ENCODE results near the gene TEC.

Gene TEC

GRCh38 chr4:48308901-48309300 lies 39.3 kb upstream of the TEC start:
- Histone ChIP-seq H2AFZ (ENCODE audit: low read depth) (no peak overlapping the region), H4K20me1 (ENCODE audit: insufficient read depth) (no peaks in the 10 kb centered on the region), H3K9ac (no peak overlapping the region), H3K36me3 (ENCODE audit: insufficient read depth) (no peaks in the 10 kb centered on the region), H3K4me1 (ENCODE audit: low read depth, poor library complexity, severe bottlenecking) (no peaks in the 10 kb centered on the region), H3K27me3 (ENCODE audit: insufficient read depth, low read depth) (no peaks in the 10 kb centered on the region), H3K27ac (no peak overlapping the region), H3K79me2 (ENCODE audit: insufficient read depth, low read depth) (no peaks in the 10 kb centered on the region), H3K4me3 (IDR thresholded peaks at IDR 0.05; ENCODE audit: insufficient read depth, low read depth, low read length) (no peak overlapping the region), H3K4me2 (no peak overlapping the region)
- TF ChIP-seq CTCF (conservative IDR thresholded peaks at IDR 0.05; ENCODE audit: low read depth, low read length): no peak

GRCh38 chr4:48307528-48307927 lies 37.9 kb upstream of the TEC start:
- Histone ChIP-seq H4K20me1 (ENCODE audit: insufficient read depth) (no peaks in the 10 kb centered on the region), H3K9ac (no peak overlapping the region), H3K79me2 (ENCODE audit: insufficient read depth, low read depth) (no peaks in the 10 kb centered on the region), H3K36me3 (ENCODE audit: insufficient read depth) (no peaks in the 10 kb centered on the region), H2AFZ (ENCODE audit: low read depth) (no peak overlapping the region), H3K27ac (no peak overlapping the region), H3K4me1 (ENCODE audit: low read depth, poor library complexity, severe bottlenecking) (no peaks in the 10 kb centered on the region), H3K4me2 (no peak overlapping the region), H3K4me3 (IDR thresholded peaks at IDR 0.05; ENCODE audit: insufficient read depth, low read depth, low read length) (no peak overlapping the region), H3K27me3 (ENCODE audit: insufficient read depth, low read depth) (no peaks in the 10 kb centered on the region)
- TF ChIP-seq CTCF (conservative IDR thresholded peaks at IDR 0.05; ENCODE audit: low read depth, low read length): no peak

GRCh38 chr4:48305508-48305907 lies 35.9 kb upstream of the TEC start:
- H3K27ac ChIP-seq: no peak overlapping the region
- no peaks in the 10 kb centered on the region for H3K79me2 ChIP-seq (ENCODE audit: insufficient read depth, low read depth)
- H3K27me3 ChIP-seq (ENCODE audit: insufficient read depth, low read depth): no peaks in the 10 kb centered on the region
- H3K36me3 ChIP-seq (ENCODE audit: insufficient read depth): no peaks in the 10 kb centered on the region
- H4K20me1 ChIP-seq (ENCODE audit: insufficient read depth): no peaks in the 10 kb centered on the region
- H3K4me1 ChIP-seq (ENCODE audit: low read depth, poor library complexity, severe bottlenecking): no peaks in the 10 kb centered on the region
- H3K9ac ChIP-seq: no peak overlapping the region
- no peak overlapping the region for H2AFZ ChIP-seq (ENCODE audit: low read depth)
- H3K4me3 ChIP-seq (IDR thresholded peaks at IDR 0.05; ENCODE audit: insufficient read depth, low read depth, low read length): no peak overlapping the region
- no peak overlapping the region for H3K4me2 ChIP-seq
- TF ChIP-seq CTCF (conservative IDR thresholded peaks at IDR 0.05; ENCODE audit: low read depth, low read length): no peak

- no peak overlapping the region for H2AFZ ChIP-seq (ENCODE audit: low read depth)
- H3K27me3 ChIP-seq (ENCODE audit: insufficient read depth, low read depth): no peaks in the 10 kb centered on the region
- H3K27ac ChIP-seq: no peak overlapping the region
- no peaks in the 10 kb centered on the region for H3K36me3 ChIP-seq (ENCODE audit: insufficient read depth)
- no peak overlapping the region for H3K4me2 ChIP-seq
- H3K4me3 ChIP-seq (IDR thresholded peaks at IDR 0.05; ENCODE audit: insufficient read depth, low read depth, low read length): no peak overlapping the region
- H4K20me1 ChIP-seq (ENCODE audit: insufficient read depth): no peaks in the 10 kb centered on the region
- no peak for TF ChIP-seq CTCF (conservative IDR thresholded peaks at IDR 0.05; ENCODE audit: low read depth, low read length)
- no peaks in the 10 kb centered on the region for H3K79me2 ChIP-seq (ENCODE audit: insufficient read depth, low read depth)
- H3K4me1 ChIP-seq (ENCODE audit: low read depth, poor library complexity, severe bottlenecking): peaks cover 22% of the 10 kb centered on the region
- H3K9ac ChIP-seq: no peak overlapping the region
These were observed 30.4 kb upstream of the TEC start for GRCh38 chr4:48300004-48300403.

GRCh38 chr4:48299560-48299959 lies 29.9 kb upstream of the TEC start:
- no peak overlapping the region for H3K27ac ChIP-seq
- no peak overlapping the region for H2AFZ ChIP-seq (ENCODE audit: low read depth)

More at GRCh38 chr4:48299560-48299959, 29.9 kb upstream of the TEC start:
- Histone ChIP-seq H3K4me2 (no peak overlapping the region), H3K36me3 (ENCODE audit: insufficient read depth) (no peaks in the 10 kb centered on the region), H4K20me1 (ENCODE audit: insufficient read depth) (no peaks in the 10 kb centered on the region), H3K27me3 (ENCODE audit: insufficient read depth, low read depth) (no peaks in the 10 kb centered on the region), H3K4me1 (ENCODE audit: low read depth, poor library complexity, severe bottlenecking) (peaks cover 22% of the 10 kb centered on the region), H3K4me3 (IDR thresholded peaks at IDR 0.05; ENCODE audit: insufficient read depth, low read depth, low read length) (no peak overlapping the region), H3K9ac (no peak overlapping the region), H3K79me2 (ENCODE audit: insufficient read depth, low read depth) (no peaks in the 10 kb centered on the region)
- no peak for TF ChIP-seq CTCF (conservative IDR thresholded peaks at IDR 0.05; ENCODE audit: low read depth, low read length)
